Kidney capillary endothelial cell (primary cell): ENCODE measurements around the gene LRMDA.

Experiments
- DNase-seq: peaks from one replicate; pipeline ENCODE4 v3.0.0-alpha.2; 2018; ENCODE audit warnings: low spot score

LRMDA gene

DNA sequence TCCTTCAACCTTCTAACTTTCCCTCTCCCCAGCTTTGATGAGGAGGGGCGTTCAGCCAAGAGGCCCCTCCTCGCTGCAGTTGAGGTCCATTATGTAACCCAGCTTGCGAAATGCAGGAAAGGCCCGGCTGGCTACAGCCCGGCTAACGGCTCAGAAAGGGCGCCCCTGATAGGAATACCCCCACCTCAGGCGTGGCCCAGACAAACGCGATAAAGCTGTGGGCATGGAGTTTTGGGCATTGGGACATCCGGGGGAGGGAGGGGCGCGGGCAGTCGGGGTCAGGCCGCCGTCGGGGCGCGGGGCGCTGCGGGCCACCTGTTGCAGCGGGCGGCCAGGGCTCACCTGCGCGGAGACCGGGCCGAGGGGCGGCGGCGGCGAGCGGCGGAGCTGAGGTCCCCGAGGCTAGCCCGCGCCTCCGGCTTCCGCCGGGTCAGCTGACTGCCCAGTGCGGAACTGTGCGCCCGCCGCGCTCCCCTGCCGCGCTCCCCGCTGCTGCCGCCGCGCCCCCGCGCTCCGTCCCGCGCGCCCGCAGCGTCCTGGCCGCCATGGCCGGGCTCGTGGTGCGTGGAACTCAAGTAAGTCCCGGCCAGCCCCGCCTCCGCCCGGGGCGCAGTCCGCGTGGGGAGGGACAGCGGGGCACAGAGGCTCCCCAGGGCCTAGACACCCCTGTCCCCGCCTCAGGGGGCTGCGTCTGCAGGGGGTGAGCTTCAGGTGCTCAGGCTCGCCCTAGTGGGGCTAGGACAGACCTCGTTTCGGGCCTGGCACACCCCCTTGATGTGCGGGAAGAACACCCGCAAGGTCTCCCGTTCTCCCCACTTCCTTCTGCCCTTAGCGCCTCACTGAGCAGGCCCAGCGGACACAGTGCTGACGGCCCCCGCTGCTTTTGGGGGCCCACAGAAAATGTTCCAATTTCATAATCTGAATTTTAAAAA, at the start of gene LRMDA:
TSS of gene LRMDA (plus strand) at position 445 of the 932 bp plus-strand sequence.
- DNase-seq: no peak

DNA sequence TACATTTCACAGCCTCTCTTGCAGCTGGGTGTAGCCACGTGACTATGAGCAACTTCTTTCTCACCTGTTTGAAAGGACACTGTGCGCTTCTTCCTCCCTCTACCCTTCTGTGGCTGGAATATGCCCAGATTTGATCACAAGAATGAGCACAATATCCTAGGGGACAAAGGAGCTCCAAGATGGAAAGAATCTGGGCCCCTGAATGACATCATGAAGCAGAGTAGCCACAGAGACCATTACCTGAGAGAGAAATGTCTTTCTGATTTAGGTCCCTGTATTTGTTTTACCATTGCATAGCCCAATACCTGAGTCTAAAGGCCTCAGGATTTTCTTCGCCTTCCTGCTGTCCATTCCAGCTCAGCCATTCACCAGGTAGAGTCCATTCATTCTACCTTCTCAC, 45.3 kb upstream of the LRMDA start:
- DNase-seq: no peak

DNA sequence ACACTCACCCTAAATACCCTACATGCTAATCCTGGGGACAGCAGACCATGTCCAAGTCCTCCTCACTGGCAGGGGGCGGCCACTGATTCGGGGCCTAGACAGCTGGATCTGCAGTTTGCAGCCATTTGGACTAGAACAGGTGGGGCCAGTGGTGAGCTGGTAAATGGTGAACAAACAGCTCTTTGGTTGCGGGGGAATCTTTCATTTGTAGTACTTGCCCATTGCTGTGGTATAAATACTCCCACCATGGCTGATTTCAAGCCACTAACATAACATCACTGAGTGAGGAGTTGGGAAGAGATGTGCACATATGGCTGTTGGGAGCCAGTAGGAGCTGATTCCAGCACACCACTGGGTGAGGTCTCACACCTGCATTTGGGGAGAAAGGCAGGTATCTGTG, 43.3 kb upstream of the LRMDA start:
- no peak for DNase-seq

DNA sequence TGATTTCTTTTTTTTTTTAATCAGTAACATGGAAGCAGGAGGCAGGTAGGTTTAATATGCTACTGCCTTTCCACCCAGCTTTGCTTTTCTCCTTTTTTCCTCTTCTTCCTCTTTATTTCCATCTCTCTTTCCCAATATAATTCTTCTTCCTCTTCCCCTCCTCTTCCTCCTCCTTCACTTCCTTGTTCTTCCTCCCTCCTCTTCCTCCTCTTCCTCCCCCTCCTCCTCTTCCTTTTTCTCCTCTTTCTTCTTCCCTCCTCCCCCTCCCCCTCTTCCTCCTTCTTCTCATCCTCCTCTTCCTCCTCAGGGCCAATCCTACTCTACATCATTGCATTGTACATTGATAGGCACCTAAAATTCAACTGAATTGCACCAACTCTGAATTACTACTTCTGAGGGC, 41.2 kb upstream of the LRMDA start:
- DNase-seq: no peak

DNA sequence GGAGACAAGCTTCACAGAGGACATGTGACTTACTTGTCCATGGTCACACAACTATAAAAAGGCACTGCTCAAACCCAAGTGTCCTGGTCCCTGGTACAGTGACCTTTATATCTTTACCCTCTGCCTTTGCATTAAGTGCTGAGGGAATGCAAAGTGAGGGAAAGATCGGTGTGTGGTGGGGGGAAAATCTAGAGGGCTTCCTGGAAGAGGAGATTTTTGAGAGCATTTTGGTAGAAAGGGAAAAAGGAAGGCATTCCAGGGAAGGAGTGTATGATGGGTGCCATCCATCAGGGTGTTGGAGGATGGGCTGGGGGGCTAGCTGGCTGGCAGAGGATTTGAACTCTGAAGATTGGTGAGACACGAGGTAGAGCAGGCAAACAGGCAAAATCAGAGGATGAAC, 39.2 kb upstream of the LRMDA start:
- DNase-seq: no peak

DNA sequence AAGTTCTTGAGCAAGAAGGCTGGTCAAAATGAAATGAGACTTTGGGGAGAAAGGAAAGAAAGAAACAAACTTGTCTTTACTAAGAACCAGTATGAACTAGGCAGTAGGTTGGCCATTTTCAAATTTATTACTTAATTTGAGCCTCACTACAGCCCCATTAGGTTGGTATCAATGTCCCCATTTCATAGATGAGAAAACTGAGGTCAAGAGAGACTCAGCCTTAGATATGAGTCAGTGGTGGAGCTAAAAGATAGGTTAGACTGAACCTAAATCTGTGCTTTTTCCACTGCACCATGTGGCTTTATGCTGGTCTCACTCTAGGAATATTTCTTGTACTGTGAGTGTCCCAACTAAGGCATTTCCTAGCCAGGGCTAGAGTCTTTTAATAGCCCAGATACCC, 38.7 kb upstream of the LRMDA start:
- no peak for DNase-seq

DNA sequence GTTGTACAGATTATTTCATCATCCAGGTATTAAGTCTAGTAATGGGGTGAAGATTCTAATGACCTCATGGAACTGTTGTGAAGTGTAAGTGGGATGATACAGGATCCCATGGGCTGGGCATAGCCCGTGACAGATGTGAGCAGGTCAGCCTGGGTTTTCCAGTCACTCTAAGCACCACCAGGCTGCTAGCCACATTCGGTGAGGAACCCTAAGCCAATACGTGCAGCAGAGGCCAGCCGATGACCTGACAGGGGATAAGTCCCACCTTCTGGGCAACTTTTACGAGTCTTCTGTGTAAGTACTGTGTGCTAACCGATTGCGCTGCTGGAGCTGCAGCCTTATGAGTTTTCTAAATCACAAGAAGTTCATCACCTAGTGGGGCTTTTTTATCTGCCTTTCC, 37.2 kb upstream of the LRMDA start:
- no peak for DNase-seq

DNA sequence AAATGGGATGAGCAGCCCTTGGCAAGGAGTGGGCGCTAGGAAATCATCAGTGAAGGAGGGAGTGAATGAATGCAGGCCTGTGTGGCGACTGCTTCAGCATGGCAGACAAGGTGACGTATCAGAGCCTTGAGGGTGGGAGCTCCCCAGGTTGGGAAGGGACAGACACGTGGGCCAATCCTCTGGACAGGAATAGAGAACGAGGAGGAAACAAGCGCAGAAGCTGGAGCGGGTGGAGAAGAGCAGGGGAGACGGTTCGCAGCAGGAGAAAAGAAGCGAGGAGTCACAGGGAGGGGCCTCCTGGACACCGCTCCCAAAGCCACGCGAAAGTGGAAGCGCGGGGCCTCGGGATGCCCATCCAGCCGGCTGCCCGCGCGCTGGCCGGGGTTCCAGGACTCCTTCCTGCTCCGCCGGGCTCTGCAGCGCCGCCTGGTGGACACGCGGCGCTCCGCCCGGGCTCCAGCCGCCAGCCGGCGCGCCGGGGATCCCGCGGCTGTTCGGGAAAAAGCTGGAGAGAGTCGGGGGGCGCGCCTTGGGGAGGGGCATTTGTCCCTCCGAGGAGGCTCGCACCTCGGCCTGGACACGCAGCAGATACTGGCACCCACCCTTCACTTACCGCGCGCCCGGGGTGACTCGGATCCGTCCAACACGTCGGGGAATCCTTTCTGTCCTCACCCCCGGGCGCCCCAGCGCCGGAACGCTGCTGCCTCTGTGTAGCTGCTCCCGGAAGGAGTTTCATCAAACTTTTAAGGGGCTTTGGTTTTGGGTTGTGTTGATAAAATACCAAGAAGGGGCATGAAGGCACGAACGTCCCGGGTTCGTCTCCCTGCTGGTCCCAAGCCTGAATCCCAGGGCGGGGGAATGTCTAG, 36.1 kb upstream of the LRMDA start:
- peak; percentile 65 for DNase-seq

DNA sequence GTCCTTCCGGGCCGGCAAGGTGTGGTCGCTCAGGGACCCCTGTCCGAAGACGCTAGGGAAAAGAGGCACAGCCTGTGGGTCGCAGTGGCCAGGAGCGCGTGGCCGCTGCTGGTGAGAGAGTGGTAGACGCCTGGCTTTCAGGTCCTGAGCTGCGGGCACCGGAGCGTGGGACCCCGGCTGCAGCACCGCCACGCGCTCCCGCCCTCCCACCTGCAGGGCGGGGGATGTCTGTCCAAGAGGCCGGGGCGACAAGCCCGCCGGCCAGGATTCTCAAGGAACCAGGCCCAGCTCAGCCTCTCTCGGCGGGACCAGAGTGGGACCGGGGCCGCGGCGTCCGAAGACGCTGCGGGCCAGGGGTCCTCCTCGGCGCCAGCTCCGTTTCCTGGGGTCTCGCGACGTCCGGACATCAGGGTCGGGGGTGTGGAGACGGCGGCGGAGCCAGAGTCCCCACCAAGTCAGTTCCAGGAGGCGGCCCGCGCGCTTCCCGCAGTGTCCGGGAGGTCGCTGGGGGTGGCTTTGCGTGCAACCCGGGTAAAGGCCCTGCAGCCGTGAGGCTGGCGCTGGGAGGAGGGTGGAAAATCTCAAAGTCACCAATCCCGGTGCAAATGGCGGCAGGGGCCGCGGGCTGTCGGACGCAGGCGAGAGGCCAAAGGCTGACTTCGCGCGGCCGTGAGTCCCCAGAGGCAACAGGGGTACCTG, 35.3 kb upstream of the LRMDA start:
- peak; percentile 33 for DNase-seq

DNA sequence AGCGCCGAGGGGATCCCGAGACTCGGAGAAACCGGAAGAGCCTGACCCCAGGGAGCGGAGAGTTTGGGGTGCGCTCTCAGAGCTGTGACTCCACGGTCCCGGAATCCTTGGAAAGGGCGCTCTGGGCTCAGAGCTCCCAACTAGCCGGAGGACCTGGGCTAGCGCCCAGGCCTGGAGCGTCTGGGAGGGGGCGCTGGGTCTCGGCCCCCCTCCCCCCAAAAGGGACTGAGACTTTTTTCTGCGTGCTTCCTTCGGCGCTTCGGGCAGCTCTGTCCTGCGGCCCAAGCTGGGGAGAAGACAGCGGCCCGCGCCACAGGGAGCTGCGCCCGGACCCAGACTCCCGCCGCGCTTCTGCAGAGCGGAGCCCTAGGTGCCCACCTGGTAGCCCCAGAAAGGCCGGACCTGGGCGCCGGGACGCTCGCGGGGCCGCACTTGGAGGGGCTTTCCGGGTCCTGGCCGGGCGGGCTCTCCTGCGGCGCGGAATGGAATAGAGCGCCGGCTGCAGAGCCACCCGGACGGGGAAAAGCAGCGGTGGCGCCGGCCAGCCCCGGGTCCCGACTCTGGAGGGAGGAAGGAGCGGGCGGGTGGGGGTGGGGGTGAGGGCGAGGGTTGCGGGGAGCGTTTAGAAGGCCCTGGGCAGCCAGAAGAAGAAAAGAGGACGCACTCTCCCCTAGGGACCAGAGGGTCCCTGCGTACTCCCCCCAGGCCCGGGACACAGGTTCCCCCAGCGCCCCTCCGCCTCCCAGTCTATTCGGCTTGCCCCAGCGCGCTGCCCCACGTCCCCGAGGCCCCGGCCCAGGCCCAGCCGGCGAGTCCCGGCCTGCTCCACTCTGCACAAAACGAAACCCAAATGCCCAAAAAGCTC, 34.6 kb upstream of the LRMDA start:
- DNase-seq: peak; percentile 47

DNA sequence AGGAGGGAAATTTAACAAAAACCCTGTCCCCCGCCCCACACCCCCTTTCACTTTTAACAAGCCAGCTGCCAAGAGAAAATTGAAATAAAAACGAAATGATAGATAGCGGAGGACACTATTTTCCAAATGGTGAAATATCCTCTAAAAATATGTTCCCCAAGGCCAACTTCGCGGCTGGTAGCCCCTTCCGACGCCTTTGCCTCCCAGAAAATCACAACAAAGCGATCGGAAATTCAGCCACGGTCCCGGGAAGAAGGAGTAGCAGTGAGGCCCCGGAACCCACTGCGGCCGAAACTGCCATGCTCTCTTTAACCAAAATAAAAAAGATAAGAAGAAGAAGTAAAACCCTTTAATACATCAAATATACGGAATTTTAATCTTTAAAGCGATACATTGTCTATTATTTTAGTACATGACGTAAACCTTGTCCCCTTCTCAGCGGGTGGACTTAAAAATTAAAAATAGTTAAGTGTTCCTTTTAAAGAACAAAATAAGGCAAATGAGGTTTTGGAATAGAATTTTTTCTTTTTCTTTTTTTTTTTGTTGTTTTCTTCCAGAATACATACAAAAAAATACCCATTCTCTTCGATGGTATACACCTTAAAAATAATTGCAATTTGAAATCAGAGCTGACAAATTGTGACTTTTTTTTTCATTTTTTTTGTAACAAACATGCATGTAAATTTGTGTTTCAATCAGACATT, 33.8 kb upstream of the LRMDA start:
- DNase-seq: peak; percentile 33

DNA sequence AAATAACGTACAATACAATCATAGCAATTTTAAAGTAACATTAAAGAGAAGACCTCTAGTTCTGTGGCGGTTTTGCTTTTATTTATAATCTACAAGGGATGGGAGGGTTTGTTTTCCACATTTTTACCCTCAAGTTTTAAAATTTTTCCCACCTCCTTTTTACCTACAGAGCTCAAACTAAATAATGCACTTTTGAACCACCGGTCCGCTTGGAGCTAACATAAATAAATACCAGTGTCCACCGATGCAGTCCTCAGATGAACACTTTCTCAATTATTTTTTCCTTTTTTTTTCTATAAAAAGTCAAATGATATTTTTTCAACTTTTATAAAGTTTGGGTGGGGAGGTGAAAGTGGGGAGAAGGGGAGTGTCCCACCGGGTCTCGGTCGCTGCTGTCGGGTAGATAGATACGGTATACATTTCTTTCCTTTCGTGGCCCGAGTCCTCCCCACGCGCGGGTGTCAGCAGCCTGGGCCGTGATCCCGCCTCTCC, 33.2 kb upstream of the LRMDA start:
- peak; percentile 20 for DNase-seq

DNA sequence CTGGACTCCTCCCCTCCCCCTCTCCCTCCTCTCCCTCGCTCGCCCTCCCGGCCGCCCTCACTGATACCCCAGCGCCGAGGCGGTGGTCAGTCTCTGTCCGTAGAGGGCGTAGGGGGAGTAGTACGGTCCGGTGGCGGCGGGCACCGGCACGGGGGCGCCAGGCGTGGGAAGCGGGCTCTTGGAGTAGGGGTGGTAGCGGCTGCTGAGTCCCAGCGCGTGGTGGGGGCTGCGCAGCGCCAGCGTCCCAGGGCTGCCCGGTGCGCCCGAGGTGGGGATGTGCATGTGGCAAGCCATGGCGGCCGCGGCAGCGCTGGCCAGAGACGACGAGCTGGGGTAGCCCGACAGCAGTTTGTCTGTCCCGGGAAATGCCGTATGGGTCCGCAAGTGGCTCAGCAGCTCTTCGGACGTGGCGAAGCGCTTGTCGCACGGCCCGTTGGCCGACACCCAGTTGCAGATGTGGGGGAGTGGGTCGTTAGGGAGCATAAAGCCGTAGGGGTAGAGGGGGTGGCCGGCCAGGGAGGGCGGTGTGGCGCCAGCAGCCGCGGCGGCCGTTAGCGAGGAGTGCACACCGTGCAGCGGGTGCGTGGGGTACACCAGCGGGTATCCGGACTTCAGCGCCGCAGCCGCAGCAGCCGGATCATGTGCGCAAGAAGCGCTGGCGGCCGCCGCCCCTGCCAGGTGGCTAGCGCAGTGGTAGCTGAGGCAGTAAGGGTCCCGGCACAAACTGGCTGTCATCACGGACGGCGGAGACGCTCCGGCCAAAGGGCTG, 32.5 kb upstream of the LRMDA start:
- DNase-seq: peak; percentile 38

DNA sequence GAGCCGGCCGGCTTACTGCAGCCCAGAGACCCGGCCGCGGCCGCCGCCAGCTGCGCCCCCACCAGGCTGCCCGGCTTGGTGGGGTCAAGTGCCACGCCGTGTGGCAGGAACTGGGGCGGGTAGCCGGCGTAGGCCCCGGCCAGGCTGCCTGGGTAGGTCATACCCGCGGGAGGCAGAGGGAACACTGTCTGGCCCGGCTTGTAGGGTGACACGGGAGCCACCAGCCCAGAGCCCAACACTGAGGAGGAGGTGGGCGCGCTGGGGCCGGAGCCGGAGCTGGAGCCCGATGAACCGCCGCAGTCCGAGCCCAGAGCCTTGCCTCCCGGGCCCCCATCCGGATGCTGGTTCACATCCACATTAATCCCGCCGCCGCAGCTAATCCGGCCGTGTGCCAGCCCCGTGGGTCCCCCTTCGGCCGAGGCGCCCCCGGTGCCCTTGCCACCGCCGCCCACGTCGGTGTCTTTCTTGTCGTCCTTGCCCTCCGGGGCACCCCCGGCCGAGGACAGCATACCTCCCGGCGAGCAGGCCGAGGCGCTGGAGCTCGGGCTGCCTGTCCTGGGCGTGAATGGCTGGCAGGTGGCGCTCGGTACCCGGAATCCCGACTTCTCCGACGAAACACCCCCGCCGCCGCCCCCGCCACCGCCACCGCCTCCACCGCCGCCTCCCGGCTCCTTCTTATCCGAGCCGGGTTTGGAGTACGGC, 31.8 kb upstream of the LRMDA start:
- DNase-seq: peak; percentile 57

DNA sequence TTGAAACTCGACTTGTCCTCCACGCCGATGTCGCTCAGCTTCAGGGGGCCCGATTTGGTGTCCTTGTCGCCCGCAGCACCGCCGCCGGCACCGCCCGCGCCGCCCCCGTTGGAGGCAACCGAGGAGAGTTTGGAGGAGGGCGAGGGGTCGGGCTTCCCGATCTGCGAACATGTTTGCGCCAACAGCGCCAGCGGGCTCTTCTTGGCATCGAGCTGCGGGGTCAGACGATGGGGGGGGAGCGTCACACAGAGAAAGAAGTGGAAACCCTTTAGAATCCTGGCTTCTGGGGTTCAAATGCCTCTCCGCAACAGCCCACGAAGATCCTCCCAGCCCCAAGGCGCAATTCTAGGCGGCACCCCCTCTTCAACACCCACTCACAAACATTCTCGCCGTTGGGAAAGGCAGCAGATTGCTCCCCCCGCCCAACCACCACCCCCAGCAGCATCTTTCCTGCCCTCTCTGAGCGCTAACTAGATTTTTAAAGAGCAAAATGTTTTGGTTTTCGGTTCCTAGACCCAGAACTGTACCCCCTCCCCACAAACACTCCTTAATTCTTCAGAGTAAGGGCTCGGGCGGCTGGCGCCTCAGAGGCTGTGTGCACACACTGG, 31.2 kb upstream of the LRMDA start:
- DNase-seq: peak; percentile 16

DNA sequence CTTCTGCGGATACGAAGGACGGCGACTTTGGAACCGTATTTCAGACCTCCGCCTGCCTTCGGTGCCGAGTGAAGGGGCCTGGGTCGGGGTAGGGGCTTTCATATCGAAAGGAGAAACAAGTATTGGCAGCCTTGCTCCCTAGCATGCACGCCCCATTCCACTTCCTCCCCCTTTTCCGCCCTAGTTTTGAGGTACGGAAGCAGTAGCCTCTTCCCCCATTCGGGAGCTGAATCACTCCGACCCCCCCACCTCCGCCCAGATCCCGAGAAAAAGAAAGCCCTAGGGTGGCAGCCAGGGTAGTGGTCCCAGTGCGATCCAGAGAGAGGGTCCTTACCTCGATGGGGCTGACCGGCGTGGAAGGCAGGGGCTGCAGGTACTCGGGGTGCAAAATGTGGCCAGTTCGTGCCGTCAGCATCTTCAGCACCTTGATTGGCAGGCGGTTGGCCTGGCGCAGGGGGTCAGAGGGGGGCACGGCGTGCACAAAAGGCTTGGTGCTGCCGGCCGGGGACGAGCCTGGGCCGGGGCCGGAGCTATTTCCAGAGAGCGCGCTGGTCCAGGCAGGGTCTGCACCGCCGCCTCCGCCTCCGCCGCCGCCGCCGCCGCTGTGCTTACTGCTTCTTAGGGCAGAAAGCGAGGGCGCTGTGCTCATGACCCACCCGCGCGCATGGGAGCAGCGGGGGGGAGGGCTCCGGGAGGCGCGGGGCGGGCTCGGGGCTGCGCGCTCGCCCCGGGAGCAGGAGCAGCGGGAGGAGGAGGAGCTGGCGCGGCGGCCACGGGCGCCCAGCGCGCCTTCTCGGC, 30.5 kb upstream of the LRMDA start:
- DNase-seq: no peak

DNA sequence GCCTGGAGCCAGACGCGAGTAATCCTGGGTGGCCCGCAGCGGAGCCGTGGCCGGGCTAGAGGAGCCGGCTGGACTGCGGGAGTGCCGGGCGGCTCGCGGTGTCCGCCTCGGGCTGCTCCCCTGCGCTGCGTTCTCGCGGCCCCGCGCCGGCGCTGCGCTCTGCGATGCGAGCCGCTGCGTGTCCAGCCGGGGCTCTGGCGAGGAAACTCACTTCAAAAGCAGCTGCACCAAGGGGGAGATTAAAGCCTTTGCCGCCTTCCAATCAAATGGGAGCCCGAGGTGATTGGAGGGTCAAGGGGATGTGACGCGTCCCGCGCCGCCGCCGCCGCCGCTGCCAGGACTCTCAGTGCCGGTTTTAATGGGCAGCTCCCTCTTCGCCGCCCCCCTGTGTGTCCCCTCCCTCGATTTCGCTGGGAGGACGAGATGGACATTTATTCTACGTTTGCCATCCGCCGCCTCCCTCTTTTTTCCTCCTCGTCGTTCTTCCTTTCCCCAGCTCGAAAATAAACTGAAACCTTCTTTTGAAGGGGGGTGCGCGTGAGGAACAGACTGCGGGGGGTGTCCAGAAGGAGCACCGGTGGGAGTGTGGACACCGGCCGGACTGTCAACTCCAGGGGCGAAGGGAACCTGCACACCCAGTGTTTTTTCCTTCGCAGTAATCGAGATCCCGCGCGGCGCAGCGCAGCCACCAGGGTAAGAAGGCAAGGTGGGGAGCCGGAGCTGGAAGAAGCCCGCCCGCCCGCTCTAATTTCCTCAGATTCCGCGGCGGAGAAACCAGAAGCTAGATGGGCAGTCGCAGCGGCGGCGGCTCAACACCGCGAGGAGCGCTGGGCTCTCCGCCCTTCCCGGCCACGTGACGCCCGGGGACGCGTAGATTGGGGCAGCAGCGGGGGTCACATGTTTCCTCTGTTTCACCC, 29.6 kb upstream of the LRMDA start, which contains the start of gene ZNF503:
TSS of gene ZNF503 (minus strand) at position 196 of the 917 bp plus-strand sequence. CDS start 345 bp downstream, outside the sequence.
- peak; percentile 92 for DNase-seq
